Measurements from ENCODE around the gene ICAM2.

DNA sequence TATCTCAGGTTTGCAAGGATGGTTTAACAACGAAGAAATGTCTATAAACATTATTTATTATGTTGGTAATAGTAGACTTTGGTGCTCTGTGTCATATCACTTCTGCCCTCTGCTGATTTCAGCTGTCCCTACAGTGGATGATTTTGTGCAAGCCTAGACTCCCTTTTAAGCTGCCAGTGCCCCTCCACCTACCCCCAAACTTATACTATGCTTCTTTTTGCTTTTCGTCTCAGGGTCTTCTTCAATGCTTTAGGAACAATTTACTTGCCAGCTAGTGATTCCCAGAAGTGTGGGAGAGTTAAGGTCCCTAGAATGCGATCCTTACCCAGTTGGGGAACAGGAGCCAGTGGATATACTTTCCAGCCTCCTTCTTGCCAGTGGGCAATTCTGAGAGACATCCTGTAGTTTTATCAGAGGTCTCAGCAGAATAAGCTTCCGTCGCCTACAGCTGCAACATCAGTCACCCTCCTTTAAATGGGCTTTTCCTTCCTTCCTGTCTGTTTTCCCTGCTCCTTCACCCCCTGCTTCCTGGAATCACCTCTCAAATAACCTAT is 4.1 kb downstream of the ICAM2 start:
- TF ChIP-seq, protein P1, sequence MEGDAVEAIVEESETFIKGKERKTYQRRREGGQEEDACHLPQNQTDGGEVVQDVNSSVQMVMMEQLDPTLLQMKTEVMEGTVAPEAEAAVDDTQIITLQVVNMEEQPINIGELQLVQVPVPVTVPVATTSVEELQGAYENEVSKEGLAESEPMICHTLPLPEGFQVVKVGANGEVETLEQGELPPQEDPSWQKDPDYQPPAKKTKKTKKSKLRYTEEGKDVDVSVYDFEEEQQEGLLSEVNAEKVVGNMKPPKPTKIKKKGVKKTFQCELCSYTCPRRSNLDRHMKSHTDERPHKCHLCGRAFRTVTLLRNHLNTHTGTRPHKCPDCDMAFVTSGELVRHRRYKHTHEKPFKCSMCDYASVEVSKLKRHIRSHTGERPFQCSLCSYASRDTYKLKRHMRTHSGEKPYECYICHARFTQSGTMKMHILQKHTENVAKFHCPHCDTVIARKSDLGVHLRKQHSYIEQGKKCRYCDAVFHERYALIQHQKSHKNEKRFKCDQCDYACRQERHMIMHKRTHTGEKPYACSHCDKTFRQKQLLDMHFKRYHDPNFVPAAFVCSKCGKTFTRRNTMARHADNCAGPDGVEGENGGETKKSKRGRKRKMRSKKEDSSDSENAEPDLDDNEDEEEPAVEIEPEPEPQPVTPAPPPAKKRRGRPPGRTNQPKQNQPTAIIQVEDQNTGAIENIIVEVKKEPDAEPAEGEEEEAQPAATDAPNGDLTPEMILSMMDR (IDR thresholded peaks at IDR 0.05) = peak in 1 of 6 experiments; percentile 9
- TF ChIP-seq POLR2A (IDR thresholded peaks at IDR 0.05) = no peak

Measured in Peyer's patch (tissue), 4 donors.